ENCODE measurements around the gene STPG4. TPM values are rescaled to one million over a fixed set of nuclear protein-coding genes. Genes with fewer than 3 reads are reported as not detected.

The STPG4 gene
- total and polyA plus RNA-seq, 3 donors from 2014 or later, result 3.0 to 19.4 (median 8.5) TPM

DNA sequence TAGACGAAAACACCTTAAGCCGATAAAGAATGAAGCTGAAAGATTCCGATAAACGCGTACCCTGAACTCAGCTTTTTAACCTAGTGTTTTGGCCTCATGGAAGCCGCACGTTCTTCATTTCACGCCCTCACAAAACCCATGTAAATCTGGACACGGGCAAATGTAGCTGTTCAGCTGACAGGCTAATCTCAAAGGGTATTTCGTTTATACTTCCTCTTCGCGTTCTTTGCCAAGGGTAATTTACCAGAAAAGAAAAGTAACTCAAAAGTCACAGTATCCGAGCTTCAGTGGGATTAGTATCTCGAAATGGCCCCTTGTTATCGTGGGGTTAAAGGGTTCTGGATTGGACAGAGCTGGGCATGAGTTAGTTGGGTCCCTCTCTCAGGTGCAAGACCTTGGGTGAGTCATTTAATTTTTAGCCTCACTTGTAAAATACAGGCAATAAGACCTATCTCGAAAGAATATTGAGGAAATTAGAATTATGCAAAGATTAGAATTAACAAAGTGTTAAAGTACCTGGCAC is 22.0 kb upstream of the STPG4 start:
- H3K4me1 ChIP-seq, result peaks cover 22% of the 10 kb centered on the region
- TF ChIP-seq, protein P1, sequence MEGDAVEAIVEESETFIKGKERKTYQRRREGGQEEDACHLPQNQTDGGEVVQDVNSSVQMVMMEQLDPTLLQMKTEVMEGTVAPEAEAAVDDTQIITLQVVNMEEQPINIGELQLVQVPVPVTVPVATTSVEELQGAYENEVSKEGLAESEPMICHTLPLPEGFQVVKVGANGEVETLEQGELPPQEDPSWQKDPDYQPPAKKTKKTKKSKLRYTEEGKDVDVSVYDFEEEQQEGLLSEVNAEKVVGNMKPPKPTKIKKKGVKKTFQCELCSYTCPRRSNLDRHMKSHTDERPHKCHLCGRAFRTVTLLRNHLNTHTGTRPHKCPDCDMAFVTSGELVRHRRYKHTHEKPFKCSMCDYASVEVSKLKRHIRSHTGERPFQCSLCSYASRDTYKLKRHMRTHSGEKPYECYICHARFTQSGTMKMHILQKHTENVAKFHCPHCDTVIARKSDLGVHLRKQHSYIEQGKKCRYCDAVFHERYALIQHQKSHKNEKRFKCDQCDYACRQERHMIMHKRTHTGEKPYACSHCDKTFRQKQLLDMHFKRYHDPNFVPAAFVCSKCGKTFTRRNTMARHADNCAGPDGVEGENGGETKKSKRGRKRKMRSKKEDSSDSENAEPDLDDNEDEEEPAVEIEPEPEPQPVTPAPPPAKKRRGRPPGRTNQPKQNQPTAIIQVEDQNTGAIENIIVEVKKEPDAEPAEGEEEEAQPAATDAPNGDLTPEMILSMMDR (IDR thresholded peaks at IDR 0.05), result no peak
- no peak for TF ChIP-seq POLR2A (IDR thresholded peaks at IDR 0.05)
- no peaks in the 10 kb centered on the region for H3K9me3 ChIP-seq
- peak overlapping the region; percentile 98 for H3K27ac ChIP-seq
- no peaks in the 10 kb centered on the region for H3K27me3 ChIP-seq
- intact Hi-C loops (cut with DNase I; ENCODE audit: low total_unique reads), result no loop called here
- no peaks in the 10 kb centered on the region for H3K36me3 ChIP-seq (ENCODE audit: low read depth, missing control alignments)
- H3K4me3 ChIP-seq, result peak overlapping the region; percentile 94 to 97
- 9 to 12% methylated on average over 16 of the region's 16 CpGs for WGBS, 2 donors
- DNase-seq, result no peak

DNA sequence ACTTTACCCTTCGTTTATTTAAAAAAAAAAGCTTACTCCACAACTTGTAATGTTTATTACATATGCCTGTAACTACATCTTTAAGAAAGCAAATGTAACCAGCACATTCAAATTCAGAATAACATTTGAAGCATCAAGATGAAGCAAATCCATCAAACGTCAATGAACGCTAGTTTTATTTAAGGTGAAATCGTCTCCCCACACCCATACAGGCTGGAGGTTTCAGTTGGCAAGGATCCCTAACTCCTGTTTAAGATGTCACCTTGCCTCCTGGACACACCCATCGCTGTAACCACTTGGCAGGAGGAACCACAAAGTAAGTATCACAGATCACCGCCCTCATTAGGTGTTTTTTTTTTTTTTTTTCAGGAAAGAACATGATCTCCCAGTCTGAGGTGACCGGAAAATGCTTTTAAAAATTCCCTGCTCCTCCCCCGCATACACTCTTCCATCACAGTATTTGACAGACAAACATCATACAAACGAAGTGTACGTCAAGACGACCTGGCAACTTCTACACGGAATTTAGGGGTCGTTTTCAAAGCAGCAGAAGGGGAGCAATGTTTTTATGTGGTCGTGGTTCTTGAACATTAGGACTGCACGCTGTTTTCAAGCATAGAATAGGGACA is 19.7 kb upstream of the STPG4 start:
- Histone ChIP-seq H3K4me1 (peaks cover 40% of the 10 kb centered on the region), H3K4me3 (peak overlapping the region; percentile 94 to 97), H3K27ac (peak overlapping the region; percentile 80 to 98), H3K36me3 (ENCODE audit: low read depth, missing control alignments) (no peaks in the 10 kb centered on the region), H3K9me3 (no peaks in the 10 kb centered on the region), H3K27me3 (no peaks in the 10 kb centered on the region)
- intact Hi-C loops (cut with DNase I; ENCODE audit: low total_unique reads), result no loop called here
- WGBS, 2 donors, result 1% methylated on average over 15 of the region's 15 CpGs
- TF ChIP-seq, protein P1 (IDR thresholded peaks at IDR 0.05), result no peak
- no peak for TF ChIP-seq POLR2A (IDR thresholded peaks at IDR 0.05)
- DNase-seq, result peak; percentile 55

DNA sequence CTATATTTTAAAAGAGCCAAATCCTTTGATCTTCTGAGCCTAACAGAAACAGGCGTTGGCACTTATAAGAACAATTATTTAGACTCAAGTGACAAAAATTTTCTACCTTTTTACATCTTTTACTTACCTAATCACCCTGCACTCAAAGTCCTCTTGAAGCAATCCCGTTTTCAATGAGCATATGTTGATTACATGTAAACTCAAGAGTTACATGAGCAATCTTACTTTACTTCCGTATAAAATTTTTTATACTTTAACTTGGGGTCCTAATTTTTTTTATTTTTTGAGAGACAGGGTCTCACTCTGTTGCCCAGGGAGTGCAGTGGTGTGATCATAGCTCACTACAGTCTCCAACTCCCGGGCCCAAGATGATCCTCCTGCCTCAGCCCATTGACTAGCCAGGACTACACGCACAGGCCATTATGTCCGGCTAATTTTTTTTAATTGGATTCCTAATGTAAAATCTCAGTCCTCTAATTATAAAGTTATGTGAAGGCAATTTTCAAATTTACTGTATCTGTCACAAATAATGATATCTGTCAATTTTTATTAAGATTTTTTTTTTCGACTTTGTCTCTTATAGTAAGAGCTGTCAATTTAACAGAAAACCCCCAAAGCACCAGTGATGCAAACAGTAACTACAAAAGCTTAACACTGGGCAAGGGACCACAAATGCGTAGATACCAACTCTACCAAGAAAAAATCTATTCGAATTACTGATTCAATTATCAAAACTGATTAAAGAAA is 19.1 kb upstream of the STPG4 start:
- Histone ChIP-seq H3K4me3 (peak overlapping the region in 1 of 2 donors; percentile 97), H3K4me1 (peaks cover 40% of the 10 kb centered on the region), H3K9me3 (no peaks in the 10 kb centered on the region), H3K27me3 (no peaks in the 10 kb centered on the region), H3K36me3 (ENCODE audit: low read depth, missing control alignments) (no peaks in the 10 kb centered on the region), H3K27ac (peak overlapping the region; percentile 80 to 98)
- TF ChIP-seq POLR2A (IDR thresholded peaks at IDR 0.05), result no peak
- TF ChIP-seq, protein P1 (IDR thresholded peaks at IDR 0.05), result no peak
- DNase-seq, result no peak
- intact Hi-C loops (cut with DNase I; ENCODE audit: low total_unique reads), result no loop called here
- WGBS, 2 donors, result 17% methylated on average over 9 of the region's 9 CpGs

DNA sequence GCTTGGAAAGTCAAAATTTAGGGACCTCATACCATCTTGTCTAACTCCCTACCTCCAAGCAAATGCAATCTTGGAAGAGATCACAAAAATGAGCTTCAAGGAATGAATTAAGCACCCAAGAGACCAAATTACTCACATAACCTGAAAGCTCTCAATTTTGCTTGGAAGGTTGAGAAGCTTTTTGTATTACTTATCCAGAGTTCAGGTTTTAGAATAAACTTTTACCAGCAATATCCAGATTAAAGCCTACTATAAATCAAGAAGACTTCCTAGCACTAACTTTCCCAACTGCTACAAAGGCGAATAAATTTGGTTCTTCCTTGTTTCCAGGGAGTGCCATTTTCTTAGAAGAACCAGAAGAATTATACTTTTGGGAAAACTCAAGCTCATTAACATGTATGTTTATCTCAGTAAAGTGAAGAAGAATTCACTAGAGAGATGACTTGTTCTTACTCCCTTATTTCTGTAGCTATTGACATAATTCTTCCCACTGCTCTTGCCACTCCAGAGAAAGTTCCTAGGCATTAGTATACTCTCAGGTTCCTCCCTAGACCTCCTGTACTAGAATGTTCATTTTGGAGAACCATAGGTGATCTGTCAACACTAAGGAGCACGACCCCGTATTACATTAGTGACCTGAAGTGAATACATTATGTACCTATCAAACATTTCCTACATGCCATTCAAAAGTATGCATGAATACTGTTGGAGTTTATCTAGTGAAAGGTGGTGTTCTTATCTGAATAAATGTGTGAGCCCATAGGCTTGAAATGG is 18.0 kb upstream of the STPG4 start:
- TF ChIP-seq, protein P1 (IDR thresholded peaks at IDR 0.05), result no peak
- no peak for TF ChIP-seq POLR2A (IDR thresholded peaks at IDR 0.05)
- Histone ChIP-seq H3K36me3 (ENCODE audit: low read depth, missing control alignments) (no peaks in the 10 kb centered on the region), H3K27me3 (no peaks in the 10 kb centered on the region), H3K4me1 (peaks cover 40% of the 10 kb centered on the region), H3K27ac (peak overlapping the region in 1 of 2 donors; percentile 5), H3K4me3 (peak overlapping the region in 1 of 2 donors; percentile 97), H3K9me3 (no peaks in the 10 kb centered on the region)
- 38 to 47% methylated on average over 3 of the region's 3 CpGs for WGBS, 2 donors
- DNase-seq, result no peak
- intact Hi-C loops (cut with DNase I; ENCODE audit: low total_unique reads), result no loop called here
